H1 (cell line): ENCODE measurements around the gene EXD3. TPM values are rescaled to one million over a fixed set of nuclear protein-coding genes. Genes with fewer than 3 reads are reported as not detected.

ENCODE experiments used
- CBX5 ChIP-seq: fragments of 300-800, 300-1000 bp; sonication (generic); IDR thresholded peaks from 2 replicates; pipeline ENCODE4 v1.7.1; 2016; ENCODE audit warnings: antibody characterized with exemption, low read length, low read depth
- EGR1 ChIP-seq: IDR thresholded peaks from 2 replicates; pipeline ENCODE4 v1.6.1; 2011; ENCODE audit warnings: low read depth, low read length, borderline replicate concordance
- EZH2 ChIP-seq: fragments of 200-600 bp; sonication (generic); IDR thresholded peaks from 2 replicates; pipeline ENCODE4 v1.7.1; 2012; ENCODE audit warnings: low read depth, mild to moderate bottlenecking, moderate library complexity, low read length, inconsistent platforms; ENCODE audit not compliant: severe bottlenecking
- KDM1A ChIP-seq: fragments of 200-600, 300-600 bp; sonication (generic); IDR thresholded peaks from 2 replicates; pipeline ENCODE4 v1.7.1; 2016; ENCODE audit warnings: mild to moderate bottlenecking, low read length, borderline replicate concordance
- NANOG ChIP-seq: IDR thresholded peaks from 2 replicates; pipeline ENCODE4 v1.6.1; 2011; ENCODE audit warnings: low read length, low read depth, mild to moderate bottlenecking, inconsistent platforms; ENCODE audit not compliant: insufficient read depth, poor library complexity, severe bottlenecking
- SIX5 ChIP-seq: IDR thresholded peaks from 2 replicates; pipeline ENCODE4 v1.6.1; 2011; ENCODE audit warnings: mild to moderate bottlenecking, low read depth, low read length
- TAF1 ChIP-seq: IDR thresholded peaks from 2 replicates; pipeline ENCODE4 v1.6.1; 2011; ENCODE audit warnings: mild to moderate bottlenecking, low read depth, low read length
- YY1 ChIP-seq: IDR thresholded peaks from 2 replicates; pipeline ENCODE4 v1.6.1; 2011; ENCODE audit warnings: low read depth, mild to moderate bottlenecking, low read length
- polyA plus RNA-seq, 7 experiments: library from polyadenylated mRNA; depleted of rRNA in 3 of 7; stranded (reverse) in 5 of 7; unstranded in 2 of 7; fragments of >200 nt in 5 of 7; fragments of 200-250 nt in 2 of 7; gene quantifications; 1 replicate in 5 of 7; 2 replicates in 1 of 7; 4 replicates in 1 of 7; pipeline versions ENCODE4 v1.2.1 to v1.2.3, GENCODE V29; 2011 to 2013; ENCODE audit warnings: missing spikeins in 2 of 7, mixed read lengths in 2 of 7
- total RNA-seq: library from RNA; stranded (reverse); fragmentation: NEBNext Ultra II Directional; extraction: Animal tissue kit (Norgen Biotek cat#: 25700); gene quantifications from 2 replicates; pipeline ENCODE4 v1.2.1, GENCODE V29; 2021

The EXD3 gene
- total and polyA plus RNA-seq, 2 of the 8 experiments (the other 6 are each of a cell fraction or from before 2014, with no cell fraction given), result 7.2 to 9.4 TPM

- TF ChIP-seq SIX5, result no peak
- TF ChIP-seq TAF1, result no peak
- no peak for TF ChIP-seq EZH2
- no peak for TF ChIP-seq EGR1
- no peak for TF ChIP-seq CBX5
- TF ChIP-seq KDM1A, result no peak
- no peak for TF ChIP-seq YY1
- TF ChIP-seq NANOG, result no peak
Observed at GRCh38 chr9:137323531-137324331, 99.2 kb downstream of the EXD3 start (continued).
